ENCODE data around the gene CCNJL.

DNA sequence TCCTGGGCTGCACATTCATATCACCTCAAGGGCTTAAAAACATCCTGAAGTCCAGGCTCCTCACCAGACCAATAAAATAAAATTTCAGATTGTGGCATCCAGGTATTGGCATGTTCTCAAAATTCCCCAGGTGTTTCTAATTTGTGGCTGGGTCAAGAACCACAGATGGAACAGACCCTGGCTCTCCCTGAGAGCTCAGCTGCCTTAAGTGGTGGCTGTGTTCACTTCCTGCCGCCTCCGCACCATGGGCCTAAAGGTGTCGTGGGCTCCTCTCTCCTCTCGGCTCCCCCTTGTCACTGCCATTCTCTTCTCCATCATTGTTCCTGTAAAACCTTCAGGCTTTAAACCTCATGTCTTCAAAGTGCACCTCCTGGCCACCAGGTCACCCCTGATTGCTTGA lies 17.8 kb upstream of the CCNJL start:
- TF ChIP-seq, protein P1, sequence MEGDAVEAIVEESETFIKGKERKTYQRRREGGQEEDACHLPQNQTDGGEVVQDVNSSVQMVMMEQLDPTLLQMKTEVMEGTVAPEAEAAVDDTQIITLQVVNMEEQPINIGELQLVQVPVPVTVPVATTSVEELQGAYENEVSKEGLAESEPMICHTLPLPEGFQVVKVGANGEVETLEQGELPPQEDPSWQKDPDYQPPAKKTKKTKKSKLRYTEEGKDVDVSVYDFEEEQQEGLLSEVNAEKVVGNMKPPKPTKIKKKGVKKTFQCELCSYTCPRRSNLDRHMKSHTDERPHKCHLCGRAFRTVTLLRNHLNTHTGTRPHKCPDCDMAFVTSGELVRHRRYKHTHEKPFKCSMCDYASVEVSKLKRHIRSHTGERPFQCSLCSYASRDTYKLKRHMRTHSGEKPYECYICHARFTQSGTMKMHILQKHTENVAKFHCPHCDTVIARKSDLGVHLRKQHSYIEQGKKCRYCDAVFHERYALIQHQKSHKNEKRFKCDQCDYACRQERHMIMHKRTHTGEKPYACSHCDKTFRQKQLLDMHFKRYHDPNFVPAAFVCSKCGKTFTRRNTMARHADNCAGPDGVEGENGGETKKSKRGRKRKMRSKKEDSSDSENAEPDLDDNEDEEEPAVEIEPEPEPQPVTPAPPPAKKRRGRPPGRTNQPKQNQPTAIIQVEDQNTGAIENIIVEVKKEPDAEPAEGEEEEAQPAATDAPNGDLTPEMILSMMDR (IDR thresholded peaks at IDR 0.05), result no peak
- no peak for TF ChIP-seq POLR2A (IDR thresholded peaks at IDR 0.05)
